Mesenchymal stem cell (in vitro differentiated cells and primary cell): Measurements from ENCODE around the gene ERVK3-1.

Experiments used
- DNase-seq: peaks from one replicate; pipeline ENCODE4 v3.0.0-alpha.2; 2013
- H2AFZ ChIP-seq: one replicate; pipeline ENCODE4 v1.6.1; 2013; ENCODE audit warnings: low read depth, mild to moderate bottlenecking, control low read depth, inconsistent platforms, low read length, moderate library complexity
- H2AK5ac ChIP-seq: 2 replicates; pipeline ENCODE4 v1.6.1; 2013; ENCODE audit warnings: low read length, moderate library complexity, mild to moderate bottlenecking, inconsistent platforms; ENCODE audit not compliant: severe bottlenecking
- H2BK120ac ChIP-seq: one replicate; pipeline ENCODE4 v1.6.1; 2013; ENCODE audit warnings: low read depth, mild to moderate bottlenecking, inconsistent platforms, low read length, moderate library complexity
- H2BK12ac ChIP-seq, 2 experiments: one replicate each; pipeline ENCODE4 v1.6.1; 2013; ENCODE audit warnings: inconsistent platforms in 2 of 2, low read length in 2 of 2, mild to moderate bottlenecking in 2 of 2, moderate library complexity in 2 of 2, control low read depth in 1 of 2
- H2BK15ac ChIP-seq: one replicate; pipeline ENCODE4 v1.6.1; 2013; ENCODE audit warnings: mild to moderate bottlenecking, low read depth, inconsistent platforms; ENCODE audit not compliant: poor library complexity, severe bottlenecking
- H2BK5ac ChIP-seq: 2 replicates; pipeline ENCODE4 v1.6.1; 2013; ENCODE audit warnings: low read depth, mild to moderate bottlenecking, low read length, control low read depth, inconsistent platforms; ENCODE audit not compliant: poor library complexity, severe bottlenecking
- H3K14ac ChIP-seq, 2 experiments: one replicate each; pipeline ENCODE4 v1.6.1; 2013; ENCODE audit warnings: inconsistent platforms in 2 of 2, low read length in 2 of 2, control low read depth in 1 of 2, mild to moderate bottlenecking in 1 of 2, moderate library complexity in 1 of 2
- H3K18ac ChIP-seq, 2 experiments: one replicate each; pipeline ENCODE4 v1.6.1; 2013; ENCODE audit warnings: inconsistent platforms in 2 of 2, low read length in 2 of 2, control low read depth in 1 of 2, low read depth in 1 of 2, mild to moderate bottlenecking in 1 of 2
- H3K23ac ChIP-seq, 2 experiments: one replicate each; pipeline ENCODE4 v1.6.1; 2013; ENCODE audit warnings: inconsistent platforms in 2 of 2, low read length in 2 of 2, mild to moderate bottlenecking in 2 of 2, moderate library complexity in 2 of 2, control low read depth in 1 of 2
- H3K27ac ChIP-seq: 2 replicates; pipeline ENCODE4 v1.5.1; 2013; ENCODE audit warnings: mild to moderate bottlenecking, moderate library complexity, low read length, control low read depth, inconsistent platforms; ENCODE audit not compliant: poor library complexity, severe bottlenecking
- H3K27me3 ChIP-seq, 2 experiments: 2 replicates each; pipeline versions ENCODE4 v1.6.1 to v1.7.0; 2013; ENCODE audit warnings: low read length in 2 of 2, mild to moderate bottlenecking in 2 of 2, moderate library complexity in 2 of 2, control low read depth in 1 of 2, inconsistent platforms in 1 of 2; ENCODE audit not compliant: control insufficient read depth in 1 of 2, insufficient read depth in 1 of 2
- H3K36me3 ChIP-seq, 2 experiments: 2 replicates each; pipeline versions ENCODE4 v1.6.1 to v1.7.0; 2013; ENCODE audit warnings: low read length in 2 of 2, control low read depth in 1 of 2, inconsistent platforms in 1 of 2, low read depth in 1 of 2, mild to moderate bottlenecking in 1 of 2; ENCODE audit not compliant: insufficient read depth in 2 of 2, control insufficient read depth in 1 of 2
- H3K4ac ChIP-seq, 2 experiments: one replicate each; pipeline ENCODE4 v1.6.1; 2013; ENCODE audit warnings: inconsistent platforms in 2 of 2, low read length in 2 of 2, mild to moderate bottlenecking in 2 of 2, moderate library complexity in 2 of 2, control low read depth in 1 of 2, low read depth in 1 of 2
- H3K4me1 ChIP-seq: 2 replicates; pipeline ENCODE4 v1.6.1; 2013; ENCODE audit warnings: low read depth, low read length, control low read depth; ENCODE audit not compliant: control insufficient read depth, insufficient read depth
- H3K4me2 ChIP-seq: 2 replicates; pipeline ENCODE4 v1.6.1; 2013; ENCODE audit warnings: low read length, mild to moderate bottlenecking, inconsistent platforms; ENCODE audit not compliant: poor library complexity, severe bottlenecking
- H3K4me3 ChIP-seq, 2 experiments: 2 replicates each; pipeline versions ENCODE4 v1.5.1 to v1.7.0; 2013; ENCODE audit warnings: low read length in 2 of 2, mild to moderate bottlenecking in 2 of 2, control low read depth in 1 of 2, low read depth in 1 of 2; ENCODE audit not compliant: insufficient read depth in 1 of 2
- H3K79me1 ChIP-seq: replicated peaks from 2 replicates; pipeline ENCODE4 v1.6.1; 2013; ENCODE audit warnings: mild to moderate bottlenecking, control low read depth, low read length, inconsistent platforms; ENCODE audit not compliant: poor library complexity, severe bottlenecking
- H3K9ac ChIP-seq: 2 replicates; pipeline ENCODE4 v1.7.0; 2013; ENCODE audit warnings: mild to moderate bottlenecking, low read length, moderate library complexity
- H3K9me3 ChIP-seq: 2 replicates; pipeline ENCODE4 v1.7.0; 2013; ENCODE audit warnings: mild to moderate bottlenecking, low read length; ENCODE audit not compliant: control insufficient read depth
- H4K8ac ChIP-seq: one replicate; pipeline ENCODE4 v1.6.1; 2013; ENCODE audit warnings: inconsistent platforms, mild to moderate bottlenecking, low read length, moderate library complexity
- H4K91ac ChIP-seq: one replicate; pipeline ENCODE4 v1.6.1; 2013; ENCODE audit warnings: mild to moderate bottlenecking, low read length, inconsistent platforms
- WGBS: methylation state at CpG from one replicate; pipeline ENCODE4 v1.1.7; 2013; ENCODE audit warnings: mixed read lengths; 5-methylcytosine and 5-hydroxymethylcytosine counted together

Gene ERVK3-1

GRCh38 chr19:58353717-58354477 is 48.7 kb downstream of the ERVK3-1 start:
- no peak overlapping the region for H3K18ac ChIP-seq
- H2BK12ac ChIP-seq = no peak overlapping the region
- peaks cover 13 to 61% of the 10 kb centered on the region in 2 experiments for H3K36me3 ChIP-seq
- no peak overlapping the region for H3K27ac ChIP-seq
- no peak overlapping the region for H3K4ac ChIP-seq
- H3K9ac ChIP-seq = no peak overlapping the region
- H2BK5ac ChIP-seq = no peak overlapping the region
- no peak overlapping the region for H4K91ac ChIP-seq
- H3K9me3 ChIP-seq = no peaks in the 10 kb centered on the region
- H3K23ac ChIP-seq = no peak overlapping the region
- no peak overlapping the region for H2BK120ac ChIP-seq
- no peak overlapping the region for H2AFZ ChIP-seq
- H3K14ac ChIP-seq = no peak overlapping the region
- no peak overlapping the region for H3K4me3 ChIP-seq
- H4K8ac ChIP-seq = no peak overlapping the region
- H3K27me3 ChIP-seq = peaks cover 0 to 24% of the 10 kb centered on the region in 2 experiments
- no peak overlapping the region for H2AK5ac ChIP-seq
- WGBS = 95% methylated on average over 14 of the region's 15 CpGs
- no peak overlapping the region for H3K4me2 ChIP-seq
- no peak overlapping the region for H2BK15ac ChIP-seq
- no peak for DNase-seq
- peaks cover 32% of the 10 kb centered on the region for H3K79me1 ChIP-seq
- H3K4me1 ChIP-seq = peaks cover 6% of the 10 kb centered on the region

- Histone ChIP-seq H2BK5ac (no peak overlapping the region), H3K27me3 (peaks cover 0 to 24% of the 10 kb centered on the region in 2 experiments), H2BK120ac (no peak overlapping the region), H4K91ac (no peak overlapping the region), H3K4ac (no peak overlapping the region), H3K4me3 (no peak overlapping the region), H3K79me1 (peaks cover 28% of the 10 kb centered on the region), H2AK5ac (no peak overlapping the region), H4K8ac (no peak overlapping the region), H2AFZ (no peak overlapping the region), H3K4me2 (no peak overlapping the region), H2BK15ac (no peak overlapping the region), H2BK12ac (no peak overlapping the region), H3K36me3 (peaks cover 13 to 61% of the 10 kb centered on the region in 2 experiments), H3K9ac (no peak overlapping the region), H3K14ac (no peak overlapping the region), H3K9me3 (no peaks in the 10 kb centered on the region), H3K4me1 (peaks cover 6% of the 10 kb centered on the region), H3K23ac (no peak overlapping the region), H3K27ac (no peak overlapping the region), H3K18ac (no peak overlapping the region)
- DNase-seq = no peak
- 92% methylated on average over 6 of the region's 6 CpGs for WGBS
Measured at GRCh38 chr19:58354478-58355030, 49.4 kb downstream of the ERVK3-1 start.

GRCh38 chr19:58355215-58355796 is 50.1 kb downstream of the ERVK3-1 start:
- H3K4me2 ChIP-seq = no peak overlapping the region
- H3K4ac ChIP-seq = no peak overlapping the region
- no peak overlapping the region for H3K23ac ChIP-seq
- 96% methylated on average over 10 of the region's 10 CpGs for WGBS
- H2AFZ ChIP-seq = no peak overlapping the region
- no peak overlapping the region for H3K4me3 ChIP-seq
- no peak for DNase-seq
- no peak overlapping the region for H4K91ac ChIP-seq
- no peak overlapping the region for H2BK120ac ChIP-seq
- no peak overlapping the region for H2BK12ac ChIP-seq
- H3K14ac ChIP-seq = no peak overlapping the region
- no peak overlapping the region for H2BK15ac ChIP-seq
- no peak overlapping the region for H3K9ac ChIP-seq
- peaks cover 0 to 24% of the 10 kb centered on the region in 2 experiments for H3K27me3 ChIP-seq
- peaks cover 22% of the 10 kb centered on the region for H3K79me1 ChIP-seq
- H3K18ac ChIP-seq = no peak overlapping the region
- no peak overlapping the region for H2BK5ac ChIP-seq
- peaks cover 6% of the 10 kb centered on the region for H3K4me1 ChIP-seq
- H3K9me3 ChIP-seq = no peaks in the 10 kb centered on the region
- no peak overlapping the region for H3K27ac ChIP-seq
- H2AK5ac ChIP-seq = no peak overlapping the region
- H4K8ac ChIP-seq = no peak overlapping the region
- peaks cover 13 to 54% of the 10 kb centered on the region in 2 experiments for H3K36me3 ChIP-seq
